ENCODE results near the gene GATA2.

DNA sequence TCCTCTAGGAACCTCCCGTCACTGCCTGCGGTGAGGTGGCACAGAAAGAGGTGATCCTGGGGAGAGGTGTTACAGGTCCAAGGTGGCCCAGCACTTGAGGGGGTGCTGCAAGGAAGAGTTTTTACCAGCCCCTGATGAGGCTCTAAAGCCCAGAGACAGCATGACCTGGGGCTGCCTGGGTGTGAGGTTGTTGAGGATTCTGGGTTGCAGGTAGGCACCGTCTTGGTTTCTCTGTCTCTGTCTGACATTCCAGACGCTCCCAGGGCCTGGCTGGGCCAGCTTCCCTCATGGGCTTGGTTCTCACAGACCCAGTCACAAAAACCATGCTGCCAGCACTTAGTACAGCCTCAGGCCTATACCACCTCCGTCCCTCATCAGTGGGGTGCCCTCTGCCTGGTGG, 57.4 kb downstream of the GATA2 start:
- TF ChIP-seq POLR2A (IDR thresholded peaks at IDR 0.05) = no peak
- TF ChIP-seq, protein P1, sequence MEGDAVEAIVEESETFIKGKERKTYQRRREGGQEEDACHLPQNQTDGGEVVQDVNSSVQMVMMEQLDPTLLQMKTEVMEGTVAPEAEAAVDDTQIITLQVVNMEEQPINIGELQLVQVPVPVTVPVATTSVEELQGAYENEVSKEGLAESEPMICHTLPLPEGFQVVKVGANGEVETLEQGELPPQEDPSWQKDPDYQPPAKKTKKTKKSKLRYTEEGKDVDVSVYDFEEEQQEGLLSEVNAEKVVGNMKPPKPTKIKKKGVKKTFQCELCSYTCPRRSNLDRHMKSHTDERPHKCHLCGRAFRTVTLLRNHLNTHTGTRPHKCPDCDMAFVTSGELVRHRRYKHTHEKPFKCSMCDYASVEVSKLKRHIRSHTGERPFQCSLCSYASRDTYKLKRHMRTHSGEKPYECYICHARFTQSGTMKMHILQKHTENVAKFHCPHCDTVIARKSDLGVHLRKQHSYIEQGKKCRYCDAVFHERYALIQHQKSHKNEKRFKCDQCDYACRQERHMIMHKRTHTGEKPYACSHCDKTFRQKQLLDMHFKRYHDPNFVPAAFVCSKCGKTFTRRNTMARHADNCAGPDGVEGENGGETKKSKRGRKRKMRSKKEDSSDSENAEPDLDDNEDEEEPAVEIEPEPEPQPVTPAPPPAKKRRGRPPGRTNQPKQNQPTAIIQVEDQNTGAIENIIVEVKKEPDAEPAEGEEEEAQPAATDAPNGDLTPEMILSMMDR (IDR thresholded peaks at IDR 0.05) = no peak

Measured in tibial nerve (tissue), 3 donors.